ENCODE data around the gene NCK1.

DNA sequence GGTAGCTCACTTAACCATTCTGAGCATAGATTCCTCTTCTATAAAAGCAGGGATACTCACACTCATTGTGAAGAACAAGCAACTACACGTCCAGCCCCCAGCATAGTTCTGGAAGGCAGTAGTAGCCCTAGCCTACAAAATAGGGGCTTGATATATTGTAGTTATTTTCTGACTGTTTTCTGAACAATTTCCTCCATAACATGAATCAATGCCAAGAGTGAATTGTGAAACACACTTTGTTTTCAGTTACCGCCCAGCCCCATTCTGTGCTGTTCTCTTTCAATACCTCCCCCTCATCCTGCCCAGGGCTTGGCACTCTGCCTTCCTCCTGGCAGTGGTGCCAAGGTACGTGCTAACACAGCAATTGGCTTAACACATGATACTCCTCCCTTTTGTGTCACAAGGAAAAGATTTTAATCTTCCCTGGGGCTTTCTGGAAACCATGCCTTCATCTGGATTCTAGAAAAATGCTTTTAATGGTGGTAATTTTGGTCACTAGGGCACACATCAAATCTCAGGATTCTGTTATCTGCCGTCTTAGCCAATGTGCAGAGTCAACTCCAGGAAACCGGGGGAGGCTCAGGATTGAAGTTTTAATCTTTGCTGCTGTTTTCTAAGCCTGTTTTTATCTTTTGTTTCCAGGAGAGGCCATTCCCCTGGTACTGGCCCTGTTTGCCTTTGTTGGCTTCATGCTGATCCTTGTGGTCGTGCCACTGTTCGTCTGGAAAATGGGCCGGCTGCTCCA is 132.9 kb downstream of the NCK1 start:
- TF ChIP-seq, protein P1, sequence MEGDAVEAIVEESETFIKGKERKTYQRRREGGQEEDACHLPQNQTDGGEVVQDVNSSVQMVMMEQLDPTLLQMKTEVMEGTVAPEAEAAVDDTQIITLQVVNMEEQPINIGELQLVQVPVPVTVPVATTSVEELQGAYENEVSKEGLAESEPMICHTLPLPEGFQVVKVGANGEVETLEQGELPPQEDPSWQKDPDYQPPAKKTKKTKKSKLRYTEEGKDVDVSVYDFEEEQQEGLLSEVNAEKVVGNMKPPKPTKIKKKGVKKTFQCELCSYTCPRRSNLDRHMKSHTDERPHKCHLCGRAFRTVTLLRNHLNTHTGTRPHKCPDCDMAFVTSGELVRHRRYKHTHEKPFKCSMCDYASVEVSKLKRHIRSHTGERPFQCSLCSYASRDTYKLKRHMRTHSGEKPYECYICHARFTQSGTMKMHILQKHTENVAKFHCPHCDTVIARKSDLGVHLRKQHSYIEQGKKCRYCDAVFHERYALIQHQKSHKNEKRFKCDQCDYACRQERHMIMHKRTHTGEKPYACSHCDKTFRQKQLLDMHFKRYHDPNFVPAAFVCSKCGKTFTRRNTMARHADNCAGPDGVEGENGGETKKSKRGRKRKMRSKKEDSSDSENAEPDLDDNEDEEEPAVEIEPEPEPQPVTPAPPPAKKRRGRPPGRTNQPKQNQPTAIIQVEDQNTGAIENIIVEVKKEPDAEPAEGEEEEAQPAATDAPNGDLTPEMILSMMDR (IDR thresholded peaks at IDR 0.05; ENCODE audit: insufficient read depth, low read length), result no peak
- TF ChIP-seq POLR2AphosphoS5 (IDR thresholded peaks at IDR 0.05; ENCODE audit: low read depth), result no peak
- TF ChIP-seq, protein P2, sequence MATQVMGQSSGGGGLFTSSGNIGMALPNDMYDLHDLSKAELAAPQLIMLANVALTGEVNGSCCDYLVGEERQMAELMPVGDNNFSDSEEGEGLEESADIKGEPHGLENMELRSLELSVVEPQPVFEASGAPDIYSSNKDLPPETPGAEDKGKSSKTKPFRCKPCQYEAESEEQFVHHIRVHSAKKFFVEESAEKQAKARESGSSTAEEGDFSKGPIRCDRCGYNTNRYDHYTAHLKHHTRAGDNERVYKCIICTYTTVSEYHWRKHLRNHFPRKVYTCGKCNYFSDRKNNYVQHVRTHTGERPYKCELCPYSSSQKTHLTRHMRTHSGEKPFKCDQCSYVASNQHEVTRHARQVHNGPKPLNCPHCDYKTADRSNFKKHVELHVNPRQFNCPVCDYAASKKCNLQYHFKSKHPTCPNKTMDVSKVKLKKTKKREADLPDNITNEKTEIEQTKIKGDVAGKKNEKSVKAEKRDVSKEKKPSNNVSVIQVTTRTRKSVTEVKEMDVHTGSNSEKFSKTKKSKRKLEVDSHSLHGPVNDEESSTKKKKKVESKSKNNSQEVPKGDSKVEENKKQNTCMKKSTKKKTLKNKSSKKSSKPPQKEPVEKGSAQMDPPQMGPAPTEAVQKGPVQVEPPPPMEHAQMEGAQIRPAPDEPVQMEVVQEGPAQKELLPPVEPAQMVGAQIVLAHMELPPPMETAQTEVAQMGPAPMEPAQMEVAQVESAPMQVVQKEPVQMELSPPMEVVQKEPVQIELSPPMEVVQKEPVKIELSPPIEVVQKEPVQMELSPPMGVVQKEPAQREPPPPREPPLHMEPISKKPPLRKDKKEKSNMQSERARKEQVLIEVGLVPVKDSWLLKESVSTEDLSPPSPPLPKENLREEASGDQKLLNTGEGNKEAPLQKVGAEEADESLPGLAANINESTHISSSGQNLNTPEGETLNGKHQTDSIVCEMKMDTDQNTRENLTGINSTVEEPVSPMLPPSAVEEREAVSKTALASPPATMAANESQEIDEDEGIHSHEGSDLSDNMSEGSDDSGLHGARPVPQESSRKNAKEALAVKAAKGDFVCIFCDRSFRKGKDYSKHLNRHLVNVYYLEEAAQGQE (IDR thresholded peaks at IDR 0.05; ENCODE audit: insufficient replicate concordance, low read depth), result no peak
